Activated CD4-positive, alpha-beta T cell treated with anti-CD3 and anti-CD28 coated beads for 36 hours (primary cell): ENCODE results near the gene DYNC1I2. TPM values are rescaled to one million over a fixed set of nuclear protein-coding genes. Genes with fewer than 3 reads are reported as not detected.

ENCODE experiments used
- ATAC-seq: fragments of 200-7000 bp; cut with Tn5 transposase; one replicate; pipeline ENCODE4 v1.10.0; 2021; ENCODE audit warnings: mild to moderate bottlenecking, moderate library complexity
- CTCF ChIA-PET: fragments of 350-600 bp; sonication (Branson Sonifier 250); formaldehyde crosslinking; loops from one replicate; lab custom pipeline; 2021; ENCODE audit warnings: antibody characterized with exemption; lab: Charles Lee
- POLR2A ChIA-PET: fragments of 350-600 bp; sonication (Branson Sonifier 250); formaldehyde crosslinking; loops from one replicate; lab custom pipeline; 2021; ENCODE audit warnings: antibody characterized with exemption, inconsistent platforms; lab: Charles Lee
- DNase-seq: peaks from one replicate; pipeline ENCODE4 v3.0.0-alpha.2; 2020
- H3K27ac Mint-ChIP-seq: one replicate; pipeline ENCODE4 v1.8.0; 2021; ENCODE audit warnings: mixed read lengths
- H3K27me3 Mint-ChIP-seq: one replicate; pipeline ENCODE4 v1.8.0; 2021; ENCODE audit warnings: mixed read lengths
- H3K36me3 Mint-ChIP-seq: one replicate; pipeline ENCODE4 v1.8.0; 2021; ENCODE audit warnings: low read depth, mixed read lengths
- H3K4me1 Mint-ChIP-seq: one replicate; pipeline ENCODE4 v1.8.0; 2021; ENCODE audit warnings: mixed read lengths
- H3K4me3 Mint-ChIP-seq: one replicate; pipeline ENCODE4 v1.8.0; 2021; ENCODE audit warnings: mild to moderate bottlenecking, moderate library complexity, mixed read lengths
- H3K9me3 Mint-ChIP-seq: one replicate; pipeline ENCODE4 v1.8.0; 2021; ENCODE audit warnings: low read depth, mixed read lengths
- intact Hi-C, 2 experiments: fragments of 100-400 bp; cut with DNase I in 1 of 2; cut with micrococcal nuclease in 1 of 2; formaldehyde crosslinking; loops; one replicate each; pipeline versions ENCODE4 v1.14.2 to v1.15.1; 2022 to 2024; cut with DNase I, micrococcal nuclease
- total RNA-seq, 2 experiments: library from RNA; stranded (reverse); gene quantifications; one replicate each; pipeline ENCODE4 v1.2.3, GENCODE V29; 2021

The DYNC1I2 gene
- total RNA-seq, 2 experiments from 2014 or later = 46.2 to 51.1 TPM

DNA sequence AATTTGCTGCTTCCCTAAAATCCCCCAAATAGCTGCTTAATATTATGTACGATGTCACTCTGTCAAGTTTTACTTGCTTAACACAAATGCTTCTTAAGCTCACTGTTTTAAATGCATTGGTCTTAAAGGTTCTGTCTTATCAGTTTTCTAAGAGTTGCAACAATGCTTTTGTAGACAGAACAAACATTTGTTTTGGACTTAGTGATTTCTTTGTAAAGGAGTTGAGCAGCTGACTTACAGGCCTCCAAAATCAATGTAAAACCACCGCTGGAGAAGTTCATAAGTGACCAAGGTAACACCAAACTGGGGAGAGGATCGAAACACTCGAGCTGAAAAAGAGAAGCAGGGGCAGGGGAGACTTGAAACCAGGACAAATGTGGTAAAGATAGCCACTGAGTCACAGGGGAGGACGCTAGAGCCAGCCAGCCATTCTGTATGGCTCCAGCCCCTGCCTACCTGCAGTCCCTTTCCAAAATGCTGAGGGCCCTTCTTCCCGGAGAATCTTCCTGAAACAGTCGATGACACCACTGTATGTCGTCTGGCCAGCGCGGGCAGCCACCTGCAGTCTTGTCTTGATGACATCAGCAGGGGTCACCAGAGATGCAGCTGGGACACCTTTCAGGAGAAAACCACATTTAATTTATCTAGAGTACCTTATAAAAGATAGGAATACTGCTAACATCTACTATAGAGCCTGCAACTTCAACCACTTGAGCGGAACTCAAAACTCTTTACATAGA lies 100.2 kb downstream of the DYNC1I2 start:
- no peaks in the 10 kb centered on the region for H3K27me3 Mint-ChIP-seq
- ATAC-seq = no peak
- H3K4me3 Mint-ChIP-seq = no peak overlapping the region
- peaks cover 6% of the 10 kb centered on the region for H3K4me1 Mint-ChIP-seq
- intact Hi-C loops = no loop called here
- ChIA-PET POLR2A (no interaction called here), CTCF (interaction anchor here (1.2 to 1.4 kb wide), 4 partner anchors 9 to 214 kb away, joined by 3 to 5 read pairs (median 4); no protein-coding TSS in a partner anchor)
- no peaks in the 10 kb centered on the region for H3K9me3 Mint-ChIP-seq
- DNase-seq = no peak
- no peak overlapping the region for H3K27ac Mint-ChIP-seq
- H3K36me3 Mint-ChIP-seq = peaks cover 58% of the 10 kb centered on the region

DNA sequence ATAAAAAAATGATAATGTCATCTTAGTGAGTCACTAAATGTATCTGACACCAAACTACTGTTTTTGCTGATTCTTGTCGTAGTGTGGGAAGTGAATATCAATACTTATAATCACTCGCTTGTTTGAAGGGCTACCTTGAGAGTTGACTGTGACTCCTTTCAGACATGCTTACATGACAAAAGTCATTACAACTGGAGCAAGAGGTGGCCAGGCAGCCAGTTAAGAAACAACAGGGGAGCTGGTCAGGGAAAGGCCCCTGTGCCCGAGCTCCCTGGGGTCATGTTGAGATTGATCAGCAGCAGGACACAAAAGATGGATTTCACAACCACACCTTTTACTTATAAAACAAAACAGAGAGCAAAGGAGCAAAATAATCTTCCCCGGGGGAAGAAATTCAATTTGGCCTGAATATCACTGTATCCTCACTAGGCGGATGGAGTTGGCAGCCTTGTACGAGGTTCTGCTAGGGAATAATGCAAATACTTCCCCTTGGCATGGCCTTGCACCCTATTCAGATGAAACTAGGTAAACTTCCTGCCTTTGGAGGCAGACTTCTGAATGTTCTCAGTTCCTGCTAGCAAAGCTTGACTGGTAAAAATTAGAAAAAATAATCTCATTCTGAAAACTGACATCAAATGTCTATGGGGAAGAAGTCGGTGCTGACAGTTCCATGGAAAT lies 101.2 kb downstream of the DYNC1I2 start:
- Mint-ChIP-seq H3K27ac (no peak overlapping the region), H3K4me1 (peaks cover 6% of the 10 kb centered on the region), H3K36me3 (peaks cover 55% of the 10 kb centered on the region), H3K27me3 (no peaks in the 10 kb centered on the region), H3K9me3 (no peaks in the 10 kb centered on the region), H3K4me3 (no peak overlapping the region)
- DNase-seq (no peak), ATAC-seq (no peak)
- intact Hi-C loops = no loop called here
- CTCF ChIA-PET = interaction anchor here (1.3 kb wide), 2 partner anchors 10 to 215 kb away, joined by 3 read pairs; no protein-coding TSS in a partner anchor
- POLR2A ChIA-PET = no interaction called here

DNA sequence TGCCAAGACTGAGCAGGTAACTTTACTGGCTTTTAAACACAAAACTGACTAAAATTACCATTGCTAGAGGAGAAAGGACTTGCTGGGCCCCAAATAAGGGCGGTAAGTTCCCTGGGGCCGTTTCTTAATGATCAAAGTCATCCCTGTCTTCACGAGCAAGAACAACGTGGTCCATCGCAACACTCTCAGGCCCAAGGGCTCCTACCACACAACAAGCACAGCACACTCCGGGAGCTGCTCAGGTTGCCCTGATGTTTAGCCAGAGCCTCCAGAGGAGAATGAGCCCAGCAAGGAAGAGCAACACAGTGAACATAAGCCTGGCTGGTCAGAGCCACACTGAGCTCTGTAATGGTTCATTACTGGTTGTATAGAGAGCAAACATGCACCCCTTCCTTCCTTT lies 102.7 kb downstream of the DYNC1I2 start:
- ChIA-PET POLR2A (interaction anchor here (0.6 kb wide), 1 partner anchor 358 kb away, joined by 3 read pairs; no protein-coding TSS in a partner anchor), CTCF (interaction anchor here (0.6 to 0.7 kb wide), 2 partner anchors 759 to 1127 kb away, joined by 3 to 4 read pairs; no protein-coding TSS in a partner anchor)
- H3K4me1 Mint-ChIP-seq = peaks cover 18% of the 10 kb centered on the region
- no peak overlapping the region for H3K27ac Mint-ChIP-seq
- DNase-seq = no peak
- no peaks in the 10 kb centered on the region for H3K9me3 Mint-ChIP-seq
- H3K4me3 Mint-ChIP-seq = no peak overlapping the region
- H3K36me3 Mint-ChIP-seq = peaks cover 43% of the 10 kb centered on the region
- intact Hi-C loops = no loop called here
- no peaks in the 10 kb centered on the region for H3K27me3 Mint-ChIP-seq
- ATAC-seq = no peak

DNA sequence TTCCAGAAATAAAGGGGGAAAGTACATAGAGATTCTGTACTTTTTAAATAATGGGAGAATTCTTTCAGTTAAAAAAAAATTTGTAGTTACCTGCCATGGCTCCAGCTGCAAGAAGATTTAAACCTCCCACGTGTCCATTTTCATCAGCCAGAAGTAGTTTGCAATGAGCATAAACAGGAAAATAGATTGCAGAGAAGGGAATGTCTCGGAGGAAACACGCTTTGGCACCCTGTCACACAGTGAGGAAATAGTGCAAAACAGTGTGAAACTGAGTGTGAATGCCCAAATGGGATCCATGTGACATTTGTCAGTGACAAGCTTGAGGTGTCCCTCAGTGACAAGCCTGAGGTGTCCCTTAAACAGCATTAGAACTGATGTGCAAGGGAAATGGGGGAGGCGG lies 104.1 kb downstream of the DYNC1I2 start:
- Mint-ChIP-seq H3K27me3 (no peaks in the 10 kb centered on the region), H3K36me3 (peaks cover 36% of the 10 kb centered on the region), H3K9me3 (no peaks in the 10 kb centered on the region), H3K27ac (no peak overlapping the region), H3K4me1 (peaks cover 23% of the 10 kb centered on the region), H3K4me3 (no peak overlapping the region)
- DNase-seq (no peak), ATAC-seq (no peak)
- ChIA-PET CTCF (interaction anchor here (0.6 to 1.2 kb wide), 5 partner anchors 14 to 406 kb away, joined by 3 to 4 read pairs (median 3); no protein-coding TSS in a partner anchor), POLR2A (interaction anchor here (0.6 kb wide), 1 partner anchor 309 kb away, joined by 6 read pairs; no protein-coding TSS in a partner anchor)
- intact Hi-C loops = no loop called here

DNA sequence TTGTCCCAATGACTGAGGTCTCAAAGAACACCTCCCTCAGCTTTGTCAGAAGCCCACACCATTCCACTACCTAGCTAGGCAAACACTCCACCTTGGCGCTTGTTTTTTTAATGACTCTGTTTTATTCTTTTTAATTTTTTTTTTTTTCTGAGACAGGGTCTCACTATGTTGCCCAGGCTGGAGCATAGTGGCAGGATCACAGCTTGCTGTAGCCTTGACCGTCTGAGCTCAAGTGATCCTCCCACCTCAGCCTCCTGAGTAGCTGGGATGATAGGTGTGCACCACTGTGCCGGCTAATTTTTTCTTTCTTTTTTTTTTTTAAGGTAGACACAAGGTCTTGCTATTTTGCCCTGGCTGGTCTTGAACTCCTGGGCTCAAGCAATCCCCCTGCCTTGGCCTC lies 104.9 kb downstream of the DYNC1I2 start:
- Mint-ChIP-seq H3K36me3 (peaks cover 29% of the 10 kb centered on the region), H3K27ac (no peak overlapping the region), H3K9me3 (no peaks in the 10 kb centered on the region), H3K27me3 (no peaks in the 10 kb centered on the region), H3K4me3 (no peak overlapping the region), H3K4me1 (peaks cover 23% of the 10 kb centered on the region)
- CTCF ChIA-PET = interaction anchor here (0.7 to 1.2 kb wide), 2 partner anchors 42 to 286 kb away, joined by 3 to 4 read pairs; no protein-coding TSS in a partner anchor
- intact Hi-C loops = no loop called here
- POLR2A ChIA-PET = interaction anchor here (0.6 kb wide), 1 partner anchor 836 kb away, joined by 3 read pairs; no protein-coding TSS in a partner anchor
- no peak for ATAC-seq
- no peak for DNase-seq

DNA sequence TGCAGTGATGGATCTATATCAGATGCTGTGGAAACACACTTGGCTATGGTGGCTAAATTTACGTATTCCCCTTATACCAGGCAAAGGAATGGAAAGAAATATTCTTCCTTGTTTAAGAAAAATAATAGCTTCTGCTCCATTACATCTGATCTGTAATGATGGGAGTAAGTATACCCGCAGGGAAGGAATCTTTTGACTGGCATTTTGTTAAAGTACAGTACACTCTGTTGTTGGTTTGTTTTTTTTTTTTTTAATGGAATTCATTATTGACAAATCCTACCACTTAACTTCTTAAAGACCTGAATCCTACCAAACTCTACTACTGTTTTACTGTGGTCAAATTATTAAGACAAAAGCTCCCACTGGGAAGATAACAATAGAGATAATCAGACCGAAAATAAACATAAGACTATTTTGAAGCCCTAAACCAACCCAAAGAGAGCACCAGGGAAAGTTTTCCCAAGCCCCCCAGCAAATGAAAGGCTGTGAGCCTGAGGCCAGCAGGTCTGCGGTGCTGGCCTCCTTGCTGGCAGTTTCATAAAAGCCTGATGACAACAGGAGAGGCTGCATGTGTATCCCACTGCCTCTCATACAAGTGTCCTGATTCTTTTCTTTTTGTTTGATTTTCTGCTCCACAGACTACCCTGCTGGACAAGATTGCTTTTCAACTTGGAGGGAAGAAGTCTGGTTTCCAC lies 105.8 kb downstream of the DYNC1I2 start:
- no peak for ATAC-seq

DNA sequence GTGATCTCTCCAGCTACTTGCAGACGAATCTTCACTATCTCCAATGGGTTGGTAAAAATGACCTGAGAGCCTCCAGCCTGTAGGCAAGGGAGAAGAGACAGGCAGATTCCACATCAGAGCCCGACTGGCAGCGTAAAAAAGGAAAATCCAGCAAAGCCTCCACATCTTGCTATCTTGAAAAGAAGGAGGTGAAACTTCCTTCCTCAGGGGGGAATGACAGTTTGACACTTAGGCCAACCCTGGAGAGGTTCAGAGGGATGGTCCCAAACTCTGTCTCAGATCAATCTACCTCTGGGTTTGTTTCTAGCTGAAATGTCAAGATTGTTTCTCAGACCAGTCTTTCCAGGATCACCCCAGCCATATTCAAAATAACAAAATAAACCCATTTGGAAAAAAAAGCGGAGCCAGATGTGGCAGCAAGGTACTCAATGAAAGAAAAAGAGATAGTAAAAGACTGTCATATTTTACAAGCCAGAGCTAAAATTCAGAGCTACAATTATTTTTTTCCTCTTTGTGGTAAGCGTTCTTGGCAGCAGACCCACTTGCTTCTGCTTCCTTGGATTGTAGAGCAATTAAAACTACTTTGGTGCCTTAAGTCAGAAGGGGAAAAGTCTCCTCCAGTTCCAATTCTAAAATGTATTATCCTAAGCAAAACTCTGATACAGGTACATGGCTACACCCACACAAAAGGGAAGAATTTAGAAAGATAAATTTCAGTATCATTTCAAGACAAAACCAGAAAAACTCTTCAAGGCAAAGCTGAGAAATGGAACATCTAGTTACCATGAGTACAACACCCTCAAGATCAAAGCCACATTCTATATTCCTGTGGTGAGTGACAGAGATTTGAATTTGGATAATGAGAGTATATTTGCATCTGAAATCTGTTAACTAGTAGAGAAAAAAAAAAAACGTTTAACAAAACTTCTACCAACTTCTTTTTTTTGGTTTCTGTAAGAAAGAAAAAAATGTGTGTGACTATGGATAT lies 106.7 kb downstream of the DYNC1I2 start:
- ChIA-PET CTCF (interaction anchor here (0.8 to 1.2 kb wide), 2 partner anchors 196 to 219 kb away, joined by 3 read pairs; no protein-coding TSS in a partner anchor), POLR2A (no interaction called here)
- no peak for DNase-seq
- intact Hi-C loops = no loop called here
- no peak overlapping the region for H3K27ac Mint-ChIP-seq
- H3K4me1 Mint-ChIP-seq = peaks cover 21% of the 10 kb centered on the region
- H3K27me3 Mint-ChIP-seq = no peaks in the 10 kb centered on the region
- no peak overlapping the region for H3K4me3 Mint-ChIP-seq
- peak; percentile 70 for ATAC-seq
- H3K36me3 Mint-ChIP-seq = peaks cover 23% of the 10 kb centered on the region
- H3K9me3 Mint-ChIP-seq = no peaks in the 10 kb centered on the region

More for the DNA sequence above, 105.8 kb downstream of the DYNC1I2 start:
- POLR2A ChIA-PET = no interaction called here
- Mint-ChIP-seq H3K36me3 (peaks cover 22% of the 10 kb centered on the region), H3K27ac (no peak overlapping the region), H3K4me3 (no peak overlapping the region), H3K9me3 (no peaks in the 10 kb centered on the region), H3K4me1 (peaks cover 23% of the 10 kb centered on the region), H3K27me3 (no peaks in the 10 kb centered on the region)
- CTCF ChIA-PET = no interaction called here
- no peak for DNase-seq
- intact Hi-C loops = no loop called here

DNA sequence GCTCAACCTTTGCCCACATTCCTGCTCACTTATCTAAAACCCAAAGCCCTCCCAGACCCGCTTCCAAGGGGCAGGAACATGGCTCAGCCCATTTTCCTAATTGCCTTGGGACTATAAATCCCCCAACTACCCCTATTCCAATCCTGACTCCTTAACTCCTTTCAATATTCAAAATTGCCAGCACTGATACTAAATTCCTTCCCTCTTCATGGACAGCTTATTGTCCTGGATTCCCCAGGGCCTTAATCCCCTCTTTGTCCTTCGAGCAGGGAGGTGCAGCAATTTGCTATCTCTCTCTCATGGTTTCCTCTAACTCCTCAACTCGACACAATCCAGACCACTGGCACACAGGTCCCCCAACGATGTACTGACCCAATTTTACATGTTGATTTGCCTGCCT lies 107.6 kb downstream of the DYNC1I2 start:
- intact Hi-C loops = no loop called here
- no peak overlapping the region for H3K27ac Mint-ChIP-seq
- H3K9me3 Mint-ChIP-seq = no peaks in the 10 kb centered on the region
- peaks cover 26% of the 10 kb centered on the region for H3K36me3 Mint-ChIP-seq
- ChIA-PET POLR2A (no interaction called here), CTCF (interaction anchor here (0.8 to 1.2 kb wide), 2 partner anchors 101 to 220 kb away, joined by 3 read pairs; no protein-coding TSS in a partner anchor)
- ATAC-seq = no peak
- H3K4me1 Mint-ChIP-seq = peaks cover 23% of the 10 kb centered on the region
- DNase-seq = no peak
- no peaks in the 10 kb centered on the region for H3K27me3 Mint-ChIP-seq
- H3K4me3 Mint-ChIP-seq = no peak overlapping the region
